ENCODE data around the gene RAB1A. TPM values are rescaled to one million over a fixed set of nuclear protein-coding genes. Genes with fewer than 3 reads are reported as not detected.

RAB1A gene
- total RNA-seq, 1 experiment from 2014 or later = 119 TPM

GRCh38 chr2:65112633-65113032, 17.3 kb downstream of the RAB1A start:
- Histone ChIP-seq H3K9me3 (ENCODE audit: low read depth, low read length, poor library complexity, severe bottlenecking) (no peaks in the 10 kb centered on the region), H3K27ac (ENCODE audit: low read depth, low read length, poor library complexity, severe bottlenecking) (no peak overlapping the region), H3K4me1 (ENCODE audit: insufficient read depth, low read length, poor library complexity, severe bottlenecking) (no peaks in the 10 kb centered on the region), H3K4me3 (ENCODE audit: low read depth, low read length, poor library complexity, severe bottlenecking) (no peak overlapping the region), H3K27me3 (replicated peaks; ENCODE audit: insufficient read depth, low read depth, low read length, poor library complexity) (no peaks in the 10 kb centered on the region), H3K36me3 (ENCODE audit: insufficient read depth, low read length, poor library complexity, severe bottlenecking) (peaks cover 3% of the 10 kb centered on the region)
- POLR2A ChIA-PET (ENCODE audit: low non-redundant PET) = no interaction called here
- intact Hi-C loops (cut with micrococcal nuclease; ENCODE audit: unreplicated experiment) = no loop called here
- TF ChIP-seq EZH2 (IDR thresholded peaks at IDR 0.05; ENCODE audit: borderline replicate concordance, low read depth, low read length, poor library complexity, severe bottlenecking) = no peak
- no peak for TF ChIP-seq CTCF (conservative IDR thresholded peaks at IDR 0.05; ENCODE audit: low read depth, low read length)
- DNase-seq (ENCODE audit: low spot score) = no peak
- no TSS peak for BruUV-seq (replicated peaks)
- CTCF ChIA-PET = no interaction called here

GRCh38 chr2:65108780-65109179, 21.1 kb downstream of the RAB1A start:
- no peak overlapping the region for H3K27ac ChIP-seq (ENCODE audit: low read depth, low read length, poor library complexity, severe bottlenecking)
- H3K27me3 ChIP-seq (replicated peaks; ENCODE audit: insufficient read depth, low read depth, low read length, poor library complexity) = no peaks in the 10 kb centered on the region
- CTCF ChIA-PET = interaction anchor here (0.6 kb wide), 1 partner anchor 9 kb away, joined by 6 read pairs; no protein-coding TSS in a partner anchor
- BruUV-seq (replicated peaks) = no TSS peak
- intact Hi-C loops (cut with micrococcal nuclease; ENCODE audit: unreplicated experiment) = no loop called here
- H3K4me1 ChIP-seq (ENCODE audit: insufficient read depth, low read length, poor library complexity, severe bottlenecking) = no peaks in the 10 kb centered on the region
- no peak for TF ChIP-seq EZH2 (IDR thresholded peaks at IDR 0.05; ENCODE audit: borderline replicate concordance, low read depth, low read length, poor library complexity, severe bottlenecking)
- TF ChIP-seq CTCF (conservative IDR thresholded peaks at IDR 0.05; ENCODE audit: low read depth, low read length) = no peak
- POLR2A ChIA-PET (ENCODE audit: low non-redundant PET) = no interaction called here
- no peak overlapping the region for H3K4me3 ChIP-seq (ENCODE audit: low read depth, low read length, poor library complexity, severe bottlenecking)
- H3K36me3 ChIP-seq (ENCODE audit: insufficient read depth, low read length, poor library complexity, severe bottlenecking) = peaks cover 9% of the 10 kb centered on the region
- DNase-seq (ENCODE audit: low spot score) = no peak
- H3K9me3 ChIP-seq (ENCODE audit: low read depth, low read length, poor library complexity, severe bottlenecking) = no peaks in the 10 kb centered on the region

GRCh38 chr2:65107530-65107929, 22.4 kb downstream of the RAB1A start:
- H3K27ac ChIP-seq (ENCODE audit: low read depth, low read length, poor library complexity, severe bottlenecking) = no peak overlapping the region
- CTCF ChIA-PET = no interaction called here
- H3K36me3 ChIP-seq (ENCODE audit: insufficient read depth, low read length, poor library complexity, severe bottlenecking) = peaks cover 20% of the 10 kb centered on the region
- POLR2A ChIA-PET (ENCODE audit: low non-redundant PET) = no interaction called here
- no peaks in the 10 kb centered on the region for H3K4me1 ChIP-seq (ENCODE audit: insufficient read depth, low read length, poor library complexity, severe bottlenecking)
- intact Hi-C loops (cut with micrococcal nuclease; ENCODE audit: unreplicated experiment) = no loop called here
- H3K27me3 ChIP-seq (replicated peaks; ENCODE audit: insufficient read depth, low read depth, low read length, poor library complexity) = no peaks in the 10 kb centered on the region
- TF ChIP-seq EZH2 (IDR thresholded peaks at IDR 0.05; ENCODE audit: borderline replicate concordance, low read depth, low read length, poor library complexity, severe bottlenecking) = no peak
- no peak for TF ChIP-seq CTCF (conservative IDR thresholded peaks at IDR 0.05; ENCODE audit: low read depth, low read length)
- H3K4me3 ChIP-seq (ENCODE audit: low read depth, low read length, poor library complexity, severe bottlenecking) = no peak overlapping the region
- no TSS peak for BruUV-seq (replicated peaks)
- DNase-seq (ENCODE audit: low spot score) = no peak
- H3K9me3 ChIP-seq (ENCODE audit: low read depth, low read length, poor library complexity, severe bottlenecking) = no peaks in the 10 kb centered on the region

Data from A673 (cell line).